ENCODE results near the gene BPTF.
"Not testable (repeated sequence)": the region's sequence is repeated elsewhere in the genome, so short reads cannot be mapped to it uniquely, and the experiment has no call there.

The BPTF gene

GRCh38 chr17:67902511-67903231, 77.4 kb downstream of the BPTF start:
- no peak for DNase-seq

GRCh38 chr17:67905298-67905697, 80.0 kb downstream of the BPTF start:
- DNase-seq, result not testable (repeated sequence)

DNA sequence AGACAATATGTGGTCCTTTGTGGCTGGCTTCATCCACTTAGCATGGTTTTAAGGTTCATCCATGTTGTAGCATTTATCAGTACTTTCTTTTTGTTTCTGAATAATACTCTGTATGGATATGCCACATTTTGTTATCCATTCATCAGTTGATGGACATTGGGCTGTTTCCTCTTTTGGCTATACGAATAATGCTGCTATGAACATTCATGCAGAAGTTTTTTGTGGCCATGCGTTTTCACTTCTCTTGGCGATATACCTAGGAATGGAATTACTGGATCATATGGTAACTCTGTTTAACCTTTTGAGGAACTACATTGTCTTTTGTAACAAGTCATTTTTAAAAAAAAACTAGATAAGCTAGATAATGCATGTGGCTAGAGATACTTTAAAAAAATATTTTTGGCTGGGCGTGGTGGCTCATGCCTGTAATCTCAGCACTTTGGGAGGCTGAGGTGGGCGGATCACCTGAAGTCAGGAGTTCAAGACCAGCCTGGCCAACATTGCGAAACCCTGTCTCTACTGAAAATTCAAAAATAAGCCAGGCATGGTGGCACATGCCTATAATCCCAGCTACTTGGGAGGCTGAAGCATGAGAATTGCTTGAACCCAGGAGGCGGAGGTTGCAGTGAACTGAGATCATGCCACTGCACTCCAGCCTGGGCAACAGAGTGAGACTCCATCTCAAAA, 85.0 kb downstream of the BPTF start:
- not testable (repeated sequence) for DNase-seq

- DNase-seq, result no peak
Observed at GRCh38 chr17:67911059-67911782, 85.9 kb downstream of the BPTF start.

- DNase-seq, result no peak
Observed at GRCh38 chr17:67912088-67912487, 86.8 kb downstream of the BPTF start.

GRCh38 chr17:67912656-67913055, 87.4 kb downstream of the BPTF start:
- no peak for DNase-seq

- no peak for DNase-seq
Observed at GRCh38 chr17:67920212-67920611, 94.9 kb downstream of the BPTF start.

GRCh38 chr17:67922503-67922902, 97.2 kb downstream of the BPTF start:
- DNase-seq, result no peak

GRCh38 chr17:67928842-67929241, 103.5 kb downstream of the BPTF start:
- DNase-seq, result not testable (repeated sequence)

DNA sequence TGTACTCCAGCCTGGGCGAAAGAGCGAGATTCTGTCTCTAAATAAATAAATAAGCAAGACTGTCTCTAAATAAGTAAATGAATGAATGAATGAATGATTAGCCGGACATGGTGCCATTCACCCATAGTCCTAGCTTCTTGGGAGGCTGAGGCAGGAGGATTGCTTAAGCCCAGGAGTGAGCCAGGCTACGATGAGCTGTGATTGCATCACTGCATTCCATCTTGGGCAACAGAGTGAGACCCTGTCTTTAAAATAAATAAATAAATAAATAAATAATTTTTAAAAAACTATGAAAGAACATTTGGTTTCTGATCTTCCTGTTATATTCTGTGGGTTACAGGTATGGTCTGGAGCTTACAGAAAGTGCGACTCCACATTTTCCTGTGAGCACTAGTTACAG, 105.9 kb downstream of the BPTF start:
- DNase-seq, result no peak

- no peak for DNase-seq
Observed at GRCh38 chr17:67942810-67943209, 117.5 kb downstream of the BPTF start.

- no peak for DNase-seq
Observed at GRCh38 chr17:67944035-67944434, 118.7 kb downstream of the BPTF start.

DNA sequence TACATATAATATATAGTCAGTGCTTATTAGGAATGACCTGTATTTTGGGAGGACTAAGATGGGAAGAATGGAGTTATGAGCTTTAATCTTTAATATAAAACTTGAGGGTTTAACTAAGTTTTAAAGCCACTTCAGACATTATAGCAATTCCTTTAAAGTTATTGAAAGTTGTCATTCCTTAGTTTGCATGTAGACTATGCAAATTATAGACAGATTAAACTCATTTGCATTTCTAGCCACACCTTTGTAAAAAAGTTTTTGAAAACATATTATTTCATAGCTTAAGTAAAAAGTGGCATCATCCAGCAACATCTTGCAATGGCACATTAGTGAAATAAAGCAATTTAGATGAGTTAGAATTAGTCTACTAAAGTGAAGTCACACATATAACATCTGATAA, 121.2 kb downstream of the BPTF start:
- no peak for DNase-seq

DNA sequence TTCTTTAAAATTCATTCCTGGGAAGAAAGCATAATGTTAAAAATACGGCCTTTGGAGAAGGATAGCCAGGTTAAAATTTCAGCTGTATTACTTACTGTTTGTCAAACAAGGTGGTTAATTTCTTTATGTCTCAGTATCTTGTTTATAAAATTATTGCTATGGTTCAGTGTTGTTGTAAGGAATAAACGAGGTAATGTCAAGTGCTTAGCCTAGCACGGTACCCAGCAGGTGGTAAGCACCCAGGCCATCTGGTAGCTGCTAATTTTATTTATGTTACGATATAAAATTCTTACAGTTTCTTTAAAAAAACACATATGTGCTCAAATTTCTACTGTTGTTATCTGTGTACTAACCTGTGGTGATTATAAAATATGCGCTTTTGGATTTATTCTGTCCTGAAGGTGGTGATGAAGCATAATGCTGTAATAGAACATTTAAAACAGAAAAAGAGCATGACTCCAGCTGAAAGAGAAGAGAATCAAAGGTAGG, 122.1 kb downstream of the BPTF start:
- no peak for DNase-seq

- no peak for DNase-seq
Observed at GRCh38 chr17:67950945-67951344, 125.6 kb downstream of the BPTF start.

- no peak for DNase-seq
Observed at GRCh38 chr17:67959510-67959909, 134.2 kb downstream of the BPTF start.

- not testable (repeated sequence) for DNase-seq
Observed at GRCh38 chr17:67960276-67960675, 135.0 kb downstream of the BPTF start.

DNA sequence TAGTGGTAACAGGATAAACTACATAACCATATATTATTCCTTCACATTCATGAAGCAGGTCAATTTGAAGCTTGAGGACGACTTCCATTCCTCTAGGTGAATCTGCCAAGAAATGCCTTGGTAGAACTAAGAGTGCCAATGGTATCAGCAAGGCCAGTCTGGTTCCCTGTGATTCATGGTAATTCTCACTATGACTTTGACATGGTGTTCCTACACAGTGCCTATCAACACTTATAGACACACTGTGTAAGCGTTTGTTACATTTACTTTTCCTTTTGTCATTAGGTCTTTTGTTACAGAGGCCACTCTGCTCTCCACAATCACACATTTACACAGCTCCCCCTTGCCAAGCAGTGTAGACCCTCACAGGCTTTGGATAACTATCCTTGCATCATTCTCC, 136.9 kb downstream of the BPTF start:
- DNase-seq, result not testable (repeated sequence)

GRCh38 chr17:67963145-67963572, 137.9 kb downstream of the BPTF start:
- DNase-seq, result peak; percentile 2

DNA sequence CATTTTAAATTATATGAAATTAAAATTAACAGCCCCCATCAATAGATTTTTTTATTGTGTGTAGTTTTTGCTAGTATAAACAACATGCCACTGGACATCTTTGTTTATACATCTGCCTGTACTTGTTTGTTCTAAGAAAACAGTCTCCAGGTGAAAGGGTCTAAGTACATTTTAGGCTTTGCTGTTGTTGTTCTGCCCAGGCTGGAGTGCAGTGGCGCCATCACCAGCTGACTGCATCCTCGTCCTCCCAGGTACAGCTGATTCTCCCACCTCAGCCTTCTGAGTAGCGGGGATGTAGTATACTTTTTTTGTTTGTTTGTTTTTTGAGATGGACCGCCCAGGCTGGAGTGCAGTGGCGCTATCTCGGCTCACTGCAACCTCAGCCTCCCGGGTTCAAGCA, 145.5 kb downstream of the BPTF start:
- no peak for DNase-seq

- DNase-seq, result no peak
Observed at GRCh38 chr17:67974185-67974584, 148.9 kb downstream of the BPTF start.

DNA sequence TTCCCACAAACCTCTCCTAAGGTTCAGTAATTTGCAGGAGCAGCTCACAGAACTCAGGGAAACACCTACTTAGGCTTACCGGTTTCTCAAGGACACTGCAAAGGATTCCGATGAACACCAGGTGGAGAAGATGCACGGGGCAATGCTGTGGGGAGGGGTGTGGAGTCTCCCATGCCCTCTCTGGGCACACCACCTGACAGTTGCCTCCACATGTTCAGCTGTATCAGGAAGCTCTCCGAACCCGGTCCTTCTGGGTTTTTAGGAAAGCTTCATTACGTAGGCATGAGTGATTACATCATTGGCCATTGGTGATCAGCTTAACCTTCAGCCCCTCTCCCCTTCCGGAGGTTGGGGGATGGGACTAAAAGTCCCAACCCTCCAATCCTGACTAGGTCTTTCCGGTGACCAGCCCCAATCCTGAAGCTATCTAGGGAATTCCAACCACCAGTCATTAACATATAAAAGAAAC, 149.3 kb downstream of the BPTF start:
- DNase-seq, result no peak

DNA sequence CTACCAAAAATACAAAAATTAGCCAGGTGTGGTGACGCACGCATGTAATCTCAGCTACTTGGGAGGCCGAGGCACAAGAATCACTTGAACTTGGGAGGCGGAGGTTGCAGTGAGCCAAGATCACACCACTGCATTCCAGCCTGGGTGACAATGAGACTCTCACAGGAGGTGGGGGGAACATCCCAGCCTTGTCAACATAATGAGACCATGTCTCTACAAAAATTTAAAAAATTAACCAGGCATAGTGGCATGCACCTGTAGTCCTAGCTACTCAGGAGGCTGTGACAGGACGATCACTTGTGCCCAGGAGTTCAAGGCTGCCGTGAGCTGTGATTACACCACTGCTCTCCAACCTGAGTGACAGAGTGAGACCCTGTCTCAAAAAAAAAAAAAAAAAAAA, 151.0 kb downstream of the BPTF start:
- DNase-seq, result not testable (repeated sequence)

GRCh38 chr17:67980456-67980855, 155.2 kb downstream of the BPTF start:
- no peak for DNase-seq
